Right atrium auricular region (tissue), 2 donors: ENCODE measurements around the gene CEP85. TPM values are rescaled to one million over a fixed set of nuclear protein-coding genes. Genes with fewer than 3 reads are reported as not detected.

Experiments used
- DNase-seq: peaks from one replicate; pipeline ENCODE4 v3.0.0-alpha.2; 2019; ENCODE audit warnings: low spot score
- H3K27ac ChIP-seq, 2 donors: fragments of 200-600 bp; sonication (generic); 1 replicate in 1 of 2; 2 replicates in 1 of 2; pipeline ENCODE4 v1.5.1; 2016 to 2019
- H3K27me3 ChIP-seq, 2 donors: fragments of 200-600 bp; sonication (generic); one replicate each; pipeline versions ENCODE4 v1.5.1 to v1.6.0; 2017 to 2019
- H3K36me3 ChIP-seq: fragments of 200-600 bp; sonication (generic); one replicate; pipeline ENCODE4 v1.5.1; 2016
- H3K4me1 ChIP-seq, 2 donors: fragments of 200-600 bp; sonication (generic); one replicate each; pipeline versions ENCODE4 v1.5.1 to v1.6.0; 2017 to 2019
- H3K4me3 ChIP-seq, 2 donors: fragments of 200-600 bp; sonication (generic); 1 replicate in 1 of 2; 2 replicates in 1 of 2; pipeline ENCODE4 v1.5.1; 2017 to 2019; ENCODE audit warnings: mild to moderate bottlenecking in 1 of 2, moderate library complexity in 1 of 2
- H3K9me3 ChIP-seq, 2 donors: fragments of 200-600 bp; sonication (generic); one replicate each; pipeline ENCODE4 v1.5.1; 2019
- CTCF ChIP-seq, 2 donors: fragments of 200-600 bp; sonication (generic); IDR thresholded peaks; one replicate each; pipeline ENCODE4 v1.5.1; 2019; ENCODE audit warnings: antibody characterized with exemption in 2 of 2
- total RNA-seq, 2 donors: library from RNA; depleted of rRNA; stranded (reverse); fragments of >200 nt; gene quantifications; one replicate each; pipeline ENCODE4 v1.1.0, GENCODE V29; 2016

The CEP85 gene
- total RNA-seq, 2 donors from 2014 or later, result 31.2 to 104 TPM

DNA sequence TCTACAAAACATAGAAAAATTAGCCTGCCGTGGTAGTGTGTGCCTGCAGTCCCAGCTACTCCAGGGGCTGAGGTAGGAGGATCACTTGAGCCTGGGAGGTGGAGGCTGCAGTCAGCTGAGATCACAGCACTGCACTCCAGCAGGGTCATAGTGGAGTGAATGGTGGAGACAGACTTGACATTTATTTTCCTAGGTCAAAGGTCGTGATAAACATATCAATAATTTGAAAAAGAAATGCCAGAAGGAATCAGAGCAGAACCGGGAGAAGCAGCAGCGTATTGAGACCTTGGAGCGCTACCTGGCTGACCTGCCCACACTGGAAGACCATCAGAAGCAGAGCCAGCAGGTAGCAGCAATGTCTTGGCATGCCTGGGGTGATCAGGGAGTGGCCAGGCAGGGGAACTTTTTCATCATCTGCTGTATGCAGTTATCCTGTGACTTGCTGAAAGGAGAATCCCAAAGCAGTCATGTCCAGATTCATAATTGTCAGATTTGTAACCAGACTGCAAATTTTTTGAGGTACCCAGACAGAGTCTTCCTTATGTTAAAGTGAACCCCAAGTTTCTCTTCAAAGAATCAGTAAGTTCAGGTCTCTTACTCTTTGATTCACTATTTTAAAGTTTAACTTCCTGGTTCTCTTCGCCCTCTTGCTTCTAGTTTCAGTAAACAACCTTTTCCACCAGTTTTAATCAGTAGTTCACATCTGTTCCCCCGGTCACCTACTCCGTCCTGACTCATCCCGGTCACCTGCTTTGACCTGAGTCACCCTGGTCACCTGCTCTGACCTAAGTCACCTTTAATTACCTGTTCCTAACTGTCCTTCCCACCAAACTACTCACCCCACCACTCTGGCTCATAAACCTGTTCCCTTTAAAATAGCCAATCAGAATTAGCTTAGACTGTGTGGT lies 34.5 kb downstream of the CEP85 start:
- Histone ChIP-seq H3K27ac (no peak overlapping the region), H3K36me3 (peaks cover 44% of the 10 kb centered on the region)

DNA sequence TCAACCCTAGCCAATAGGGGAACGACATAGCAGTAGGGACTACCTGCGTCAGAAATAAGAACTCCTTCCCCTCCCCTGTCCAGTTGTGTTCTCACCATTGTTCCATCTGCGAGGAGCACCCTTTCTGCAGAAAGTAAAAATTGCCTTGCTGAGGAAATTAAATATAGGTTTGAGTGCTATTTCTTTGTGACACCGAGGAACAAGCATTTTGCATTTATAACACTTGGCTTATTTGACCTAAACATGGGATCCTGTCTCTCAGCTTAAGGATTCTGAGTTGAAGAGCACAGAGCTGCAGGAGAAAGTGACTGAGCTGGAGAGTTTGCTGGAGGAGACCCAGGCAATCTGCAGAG lies 35.2 kb downstream of the CEP85 start:
- no peak overlapping the region for H3K27ac ChIP-seq
- no peaks in the 10 kb centered on the region for H3K27me3 ChIP-seq
- H3K4me1 ChIP-seq, result peaks cover 0 to 5% of the 10 kb centered on the region in 2 donors
- no peaks in the 10 kb centered on the region for H3K9me3 ChIP-seq
- TF ChIP-seq CTCF (IDR thresholded peaks at IDR 0.05), result no peak
- H3K36me3 ChIP-seq, result peaks cover 40% of the 10 kb centered on the region
- H3K4me3 ChIP-seq, result no peak overlapping the region
- no peak for DNase-seq

More for the DNA sequence above, 34.5 kb downstream of the CEP85 start:
- TF ChIP-seq CTCF (IDR thresholded peaks at IDR 0.05), result no peak
- H3K4me3 ChIP-seq, result no peak overlapping the region
- DNase-seq, result no peak
- H3K27me3 ChIP-seq, result no peaks in the 10 kb centered on the region
- H3K9me3 ChIP-seq, result no peaks in the 10 kb centered on the region
- peaks cover 0 to 5% of the 10 kb centered on the region in 2 donors for H3K4me1 ChIP-seq

DNA sequence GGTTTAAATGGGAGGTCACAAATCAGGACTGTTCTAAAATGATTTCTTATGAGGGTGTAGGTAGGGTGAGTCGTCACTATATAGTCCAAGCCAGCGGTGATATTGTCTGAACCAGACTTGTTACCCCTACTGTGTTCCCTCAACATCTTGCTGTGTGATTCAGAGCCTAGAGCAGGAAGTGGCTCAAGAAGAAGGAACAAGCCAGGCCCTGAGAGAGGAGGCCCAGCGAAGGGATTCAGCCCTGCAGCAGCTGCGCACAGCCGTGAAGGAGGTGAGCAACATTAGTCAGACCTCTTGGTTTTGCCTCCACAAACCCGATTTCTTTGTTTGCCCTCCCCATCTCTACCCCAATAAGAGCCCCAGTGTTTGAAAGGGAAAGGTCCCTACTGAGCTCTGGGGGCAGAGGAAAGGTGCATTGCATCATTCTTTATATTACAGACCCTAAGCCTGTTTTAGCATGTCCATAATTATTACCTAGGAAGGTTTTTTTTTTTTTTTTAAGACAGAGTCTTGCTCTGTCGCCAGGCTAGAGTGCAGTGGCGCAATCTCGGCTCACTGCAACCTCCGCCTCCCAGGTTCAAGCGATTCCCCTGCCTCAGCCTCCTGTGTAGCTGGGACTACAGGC lies 40.9 kb downstream of the CEP85 start:
- Histone ChIP-seq H3K4me1 (peaks cover 0 to 60% of the 10 kb centered on the region in 2 donors), H3K36me3 (peaks cover 44% of the 10 kb centered on the region), H3K4me3 (no peak overlapping the region), H3K9me3 (no peaks in the 10 kb centered on the region), H3K27ac (peak overlapping the region; percentile 93 to 97), H3K27me3 (no peaks in the 10 kb centered on the region)
- no peak for TF ChIP-seq CTCF (IDR thresholded peaks at IDR 0.05)
- no peak for DNase-seq

DNA sequence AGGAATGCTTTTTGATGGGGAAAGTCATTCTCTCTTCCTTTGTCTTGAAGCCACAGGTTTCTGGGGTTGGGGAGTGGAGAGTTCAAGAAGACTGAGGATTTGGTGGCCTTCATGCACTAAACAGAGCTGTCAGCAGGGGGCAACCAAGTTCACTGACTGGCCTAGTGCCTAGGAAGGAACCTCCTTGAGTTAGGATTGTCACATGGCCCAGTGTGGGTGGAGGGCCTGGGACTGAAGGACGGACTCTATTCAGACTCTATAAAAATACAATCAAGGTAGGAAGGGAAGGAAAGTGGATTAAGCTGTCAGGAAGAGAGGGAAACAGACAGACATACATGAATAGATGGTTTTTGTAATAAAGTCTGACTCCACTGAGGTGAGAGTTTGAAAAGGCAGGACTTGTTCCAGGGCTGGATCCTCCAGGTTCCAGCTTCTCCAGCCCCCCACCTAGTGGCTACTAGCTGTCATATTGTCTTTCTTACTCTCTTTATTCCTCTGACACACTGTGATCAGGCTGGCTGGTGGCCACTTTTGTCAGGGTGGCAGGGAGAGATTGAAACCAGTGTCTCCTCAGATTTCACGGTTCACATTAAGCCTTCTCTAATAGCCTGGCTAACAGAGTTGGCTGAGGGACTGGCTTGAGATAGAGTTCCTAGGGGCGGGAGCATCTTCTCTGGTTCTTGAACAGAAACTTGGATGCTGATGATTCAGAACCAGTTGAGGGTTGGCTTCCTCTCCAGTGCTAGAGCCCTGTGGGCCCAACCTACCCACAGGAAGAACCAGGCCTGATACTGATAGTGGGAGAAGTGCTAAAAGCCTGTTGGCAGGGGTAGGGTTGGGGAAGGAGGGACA lies 41.8 kb downstream of the CEP85 start:
- H3K4me3 ChIP-seq, result no peak overlapping the region
- H3K9me3 ChIP-seq, result no peaks in the 10 kb centered on the region
- H3K4me1 ChIP-seq, result peaks cover 0 to 63% of the 10 kb centered on the region in 2 donors
- peak; percentile 93 for DNase-seq
- peak; percentile 69 to 82 for TF ChIP-seq CTCF (IDR thresholded peaks at IDR 0.05)
- peak overlapping the region; percentile 93 to 97 for H3K27ac ChIP-seq
- H3K27me3 ChIP-seq, result no peaks in the 10 kb centered on the region
- peaks cover 36% of the 10 kb centered on the region for H3K36me3 ChIP-seq

GRCh38 chr1:26276432-26276838 lies 42.4 kb downstream of the CEP85 start:
- Histone ChIP-seq H3K27ac (peak overlapping the region; percentile 93 to 97), H3K4me1 (peaks cover 0 to 69% of the 10 kb centered on the region in 2 donors), H3K4me3 (no peak overlapping the region), H3K27me3 (no peaks in the 10 kb centered on the region), H3K9me3 (no peaks in the 10 kb centered on the region), H3K36me3 (peaks cover 30% of the 10 kb centered on the region)
- no peak for TF ChIP-seq CTCF (IDR thresholded peaks at IDR 0.05)
- DNase-seq, result no peak
